Cardiac fibroblast (primary cell): ENCODE measurements around the gene FTL.
A peak's percentile ranks its signal among the peaks of the same experiment; 100 is the strongest.

ENCODE experiments used
- DNase-seq, 2 donors: peaks; one replicate each; pipeline versions ENCODE4 v3.0.0 to v3.0.0-alpha.2; 2010; ENCODE audit warnings: low read depth in 2 of 2
- H3K4me3 ChIP-seq, 2 donors: replicated peaks in 1 of 2; 1 replicate in 1 of 2; 2 replicates in 1 of 2; pipeline ENCODE4 v1.5.1; 2011; ENCODE audit warnings: low read depth in 2 of 2, low read length in 2 of 2, mild to moderate bottlenecking in 2 of 2, moderate library complexity in 1 of 2
- CTCF ChIP-seq: IDR thresholded peaks from one replicate; pipeline ENCODE4 v1.5.1; 2011; ENCODE audit warnings: low read depth, mild to moderate bottlenecking, low read length, inconsistent platforms

Gene FTL

GRCh38 chr19:48962029-48962848 is 2.9 kb upstream of the FTL start:
- TF ChIP-seq CTCF: no peak

GRCh38 chr19:48962849-48963165 is 2.3 kb upstream of the FTL start:
- no peak for DNase-seq
- no peak overlapping the region for H3K4me3 ChIP-seq
- no peak for TF ChIP-seq CTCF

More at GRCh38 chr19:48962029-48962848, 2.9 kb upstream of the FTL start:
- H3K4me3 ChIP-seq: no peak overlapping the region
- peak; percentile 48 to 56 for DNase-seq

GRCh38 chr19:48963371-48964204 is 1.5 kb upstream of the FTL start:
- H3K4me3 ChIP-seq: peak overlapping the region; percentile 22 to 95
- peak; percentile 78 to 79 for DNase-seq
- TF ChIP-seq CTCF: no peak

GRCh38 chr19:48964205-48965039 is 687 bp upstream of the FTL start:
- H3K4me3 ChIP-seq: peak overlapping the region; percentile 25 to 95
- DNase-seq: peak; percentile 32 to 69
- TF ChIP-seq CTCF: no peak

- peak; percentile 77 to 86 for DNase-seq
- peak overlapping the region; percentile 90 to 95 for H3K4me3 ChIP-seq
- TF ChIP-seq CTCF: no peak
Measured at GRCh38 chr19:48965806-48966540, 864 bp downstream of the FTL start.
